Neural crest cell (in vitro differentiated cells): ENCODE results near the gene ATAD2B. TPM values are rescaled to one million over a fixed set of nuclear protein-coding genes. Genes with fewer than 3 reads are reported as not detected.

Experiments used
- DNase-seq: peaks from one replicate; pipeline ENCODE4 v3.0.0; 2021; ENCODE audit warnings: low read depth, mixed read lengths, low spot score
- H3K27ac Mint-ChIP-seq: one replicate; pipeline ENCODE4 v1.8.0; 2021; ENCODE audit warnings: mild to moderate bottlenecking, mixed read lengths; ENCODE audit not compliant: unreplicated experiment
- H3K27me3 Mint-ChIP-seq: 2 replicates; pipeline ENCODE4 v1.8.0; 2021; ENCODE audit warnings: low read depth, mild to moderate bottlenecking, mixed read lengths
- H3K36me3 Mint-ChIP-seq: 2 replicates; pipeline ENCODE4 v1.8.0; 2021; ENCODE audit warnings: low read depth, mild to moderate bottlenecking, mixed read lengths
- H3K4me1 Mint-ChIP-seq: 2 replicates; pipeline ENCODE4 v1.8.0; 2021; ENCODE audit warnings: mixed read lengths
- H3K4me3 Mint-ChIP-seq: one replicate; pipeline ENCODE4 v1.8.0; 2021; ENCODE audit warnings: mild to moderate bottlenecking, mixed read lengths
- H3K9me3 Mint-ChIP-seq: 2 replicates; pipeline ENCODE4 v1.8.0; 2021; ENCODE audit warnings: mixed read lengths
- total RNA-seq: library from RNA; stranded (reverse); gene quantifications from 2 replicates; pipeline ENCODE4 v1.2.1, GENCODE V29; 2021
- TF ChIP-seq, protein P1 (sequence below): fragments of 200-600 bp; sonication (generic); conservative IDR thresholded peaks from 2 replicates; pipeline ENCODE4 v1.5.0; 2021; ENCODE audit warnings: antibody characterized with exemption, mild to moderate bottlenecking

The ATAD2B gene
- total RNA-seq, 1 donor from 2014 or later, result 29.4 TPM

DNA sequence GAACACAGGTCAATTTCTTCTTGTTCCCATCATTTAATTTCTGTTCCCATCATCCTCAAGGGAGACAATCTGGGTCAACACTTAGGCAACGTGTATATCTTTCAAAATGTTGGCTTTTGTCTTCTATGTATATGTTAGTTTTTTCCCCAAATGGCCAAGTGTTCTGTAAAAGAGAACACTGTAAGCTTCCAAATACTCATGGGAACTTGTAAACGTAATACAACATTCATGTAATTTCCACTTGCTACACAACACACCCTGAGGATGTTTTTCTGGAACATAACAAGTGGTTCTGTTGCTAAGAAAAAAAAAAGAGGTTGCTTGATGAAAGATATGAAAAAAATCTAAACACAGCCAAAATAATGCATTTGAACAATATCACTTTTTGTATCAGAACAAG lies 149.1 kb downstream of the ATAD2B start:
- Mint-ChIP-seq H3K27me3 (no peaks in the 10 kb centered on the region), H3K27ac (no peak overlapping the region), H3K36me3 (peaks cover 15% of the 10 kb centered on the region), H3K9me3 (no peaks in the 10 kb centered on the region), H3K4me1 (no peaks in the 10 kb centered on the region), H3K4me3 (no peak overlapping the region)
- TF ChIP-seq, protein P1, sequence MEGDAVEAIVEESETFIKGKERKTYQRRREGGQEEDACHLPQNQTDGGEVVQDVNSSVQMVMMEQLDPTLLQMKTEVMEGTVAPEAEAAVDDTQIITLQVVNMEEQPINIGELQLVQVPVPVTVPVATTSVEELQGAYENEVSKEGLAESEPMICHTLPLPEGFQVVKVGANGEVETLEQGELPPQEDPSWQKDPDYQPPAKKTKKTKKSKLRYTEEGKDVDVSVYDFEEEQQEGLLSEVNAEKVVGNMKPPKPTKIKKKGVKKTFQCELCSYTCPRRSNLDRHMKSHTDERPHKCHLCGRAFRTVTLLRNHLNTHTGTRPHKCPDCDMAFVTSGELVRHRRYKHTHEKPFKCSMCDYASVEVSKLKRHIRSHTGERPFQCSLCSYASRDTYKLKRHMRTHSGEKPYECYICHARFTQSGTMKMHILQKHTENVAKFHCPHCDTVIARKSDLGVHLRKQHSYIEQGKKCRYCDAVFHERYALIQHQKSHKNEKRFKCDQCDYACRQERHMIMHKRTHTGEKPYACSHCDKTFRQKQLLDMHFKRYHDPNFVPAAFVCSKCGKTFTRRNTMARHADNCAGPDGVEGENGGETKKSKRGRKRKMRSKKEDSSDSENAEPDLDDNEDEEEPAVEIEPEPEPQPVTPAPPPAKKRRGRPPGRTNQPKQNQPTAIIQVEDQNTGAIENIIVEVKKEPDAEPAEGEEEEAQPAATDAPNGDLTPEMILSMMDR, result no peak
- DNase-seq, result no peak

DNA sequence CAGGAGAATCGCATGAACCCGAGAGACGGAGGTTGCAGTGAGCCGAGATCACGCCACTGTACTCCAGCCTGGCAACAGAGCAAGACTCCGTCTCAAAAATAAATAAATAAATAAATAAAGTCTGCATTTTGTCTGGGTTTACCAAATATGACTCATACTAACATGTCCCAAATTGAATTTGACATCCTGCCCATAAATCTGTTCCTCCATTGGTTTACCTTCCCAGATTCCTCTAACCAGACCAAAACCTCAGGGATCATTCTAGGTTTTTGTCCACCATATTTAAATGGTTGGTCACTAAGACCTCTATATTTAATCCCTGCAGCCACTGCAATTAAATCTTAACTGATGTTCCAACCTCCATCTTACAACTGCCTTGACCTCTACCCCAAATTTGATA lies 150.9 kb downstream of the ATAD2B start:
- Mint-ChIP-seq H3K4me3 (no peak overlapping the region), H3K27me3 (no peaks in the 10 kb centered on the region), H3K4me1 (no peaks in the 10 kb centered on the region), H3K36me3 (peaks cover 27% of the 10 kb centered on the region), H3K9me3 (peaks cover 4% of the 10 kb centered on the region), H3K27ac (no peak overlapping the region)
- TF ChIP-seq, protein P1, result no peak
- no peak for DNase-seq

DNA sequence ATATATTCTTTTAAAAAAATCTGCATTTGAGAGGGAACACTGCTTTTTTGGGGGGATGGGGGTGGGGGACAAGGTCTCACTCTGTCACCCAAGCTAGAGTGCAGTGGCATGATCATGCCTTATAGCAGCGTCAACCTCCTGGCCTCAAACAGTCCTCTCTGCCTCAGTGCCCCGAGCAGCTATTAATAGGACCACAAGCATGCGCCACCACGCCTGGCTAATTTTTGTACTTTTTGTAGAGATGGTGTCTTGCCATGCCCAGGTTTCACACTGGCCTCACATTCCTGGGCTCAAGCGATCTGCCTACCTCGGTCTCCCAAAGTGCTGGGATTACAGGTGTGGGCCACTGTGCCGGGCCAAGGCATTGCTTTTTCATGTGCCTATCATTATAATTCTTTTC lies 154.2 kb downstream of the ATAD2B start:
- TF ChIP-seq, protein P1, result no peak
- H3K9me3 Mint-ChIP-seq, result peaks cover 9% of the 10 kb centered on the region
- no peaks in the 10 kb centered on the region for H3K27me3 Mint-ChIP-seq
- H3K36me3 Mint-ChIP-seq, result peaks cover 35% of the 10 kb centered on the region
- no peak for DNase-seq
- H3K4me3 Mint-ChIP-seq, result no peak overlapping the region
- no peak overlapping the region for H3K27ac Mint-ChIP-seq
- no peaks in the 10 kb centered on the region for H3K4me1 Mint-ChIP-seq

DNA sequence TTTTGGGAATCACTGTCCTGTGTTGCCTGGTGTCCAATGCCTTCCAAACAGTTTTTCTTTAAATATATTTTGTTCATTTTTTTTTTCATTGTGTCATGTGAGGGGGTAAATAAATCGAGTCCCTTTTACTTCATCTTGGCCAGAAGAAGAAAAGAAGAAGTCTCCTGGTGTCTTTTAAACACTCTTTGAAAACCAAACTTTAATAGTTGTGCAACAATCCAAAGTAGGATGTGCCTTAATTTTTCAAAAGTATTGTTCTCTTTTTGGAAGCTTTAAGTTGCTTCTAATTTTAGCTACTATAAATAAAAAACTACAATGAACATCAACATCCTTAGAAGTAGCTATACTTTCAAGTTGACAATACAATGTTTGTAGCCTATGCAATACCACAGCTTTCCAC lies 154.9 kb downstream of the ATAD2B start:
- TF ChIP-seq, protein P1, result no peak
- no peaks in the 10 kb centered on the region for H3K4me1 Mint-ChIP-seq
- no peak overlapping the region for H3K4me3 Mint-ChIP-seq
- no peak for DNase-seq
- H3K9me3 Mint-ChIP-seq, result peaks cover 9% of the 10 kb centered on the region
- no peak overlapping the region for H3K27ac Mint-ChIP-seq
- H3K36me3 Mint-ChIP-seq, result peaks cover 37% of the 10 kb centered on the region
- no peaks in the 10 kb centered on the region for H3K27me3 Mint-ChIP-seq

DNA sequence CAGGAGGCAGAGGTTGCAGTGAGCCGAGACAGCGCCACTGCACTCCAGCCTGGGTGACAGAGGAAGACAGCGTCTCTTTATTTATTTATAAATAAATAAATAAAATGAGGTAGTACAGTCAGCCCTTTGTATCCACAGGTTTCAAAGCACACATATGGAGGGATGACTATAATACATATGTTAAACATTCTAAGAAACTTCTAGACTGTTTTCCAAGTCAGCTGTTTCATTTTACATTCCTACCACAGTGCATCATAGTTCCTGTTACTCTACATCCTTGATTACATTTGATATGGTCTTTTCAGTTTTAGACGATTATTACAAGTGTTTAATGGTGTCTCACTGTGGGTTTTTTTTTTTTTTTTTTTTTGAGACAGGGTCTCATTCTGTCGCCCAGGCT lies 157.6 kb downstream of the ATAD2B start:
- Mint-ChIP-seq H3K4me3 (no peak overlapping the region), H3K4me1 (no peaks in the 10 kb centered on the region), H3K9me3 (peaks cover 9% of the 10 kb centered on the region), H3K36me3 (peaks cover 32% of the 10 kb centered on the region), H3K27me3 (no peaks in the 10 kb centered on the region), H3K27ac (no peak overlapping the region)
- TF ChIP-seq, protein P1, result no peak
- DNase-seq, result no peak
